Upper lobe of left lung (tissue), 4 donors: ENCODE results near the gene CCDC71L.

Source experiments
- CTCF ChIP-seq, 6 experiments: fragments of 450-650 bp in 4 of 6; fragments of 200-600 bp in 2 of 6; sonication (generic) in 2 of 6; IDR thresholded peaks; one replicate each; pipeline ENCODE4 v1.5.1; 2016 to 2019; ENCODE audit warnings: antibody characterized with exemption in 6 of 6
- EP300 ChIP-seq, 4 donors: sonication (generic); formaldehyde crosslinking; IDR thresholded peaks; one replicate each; pipeline ENCODE4 v1.5.1; 2017; ENCODE audit warnings: antibody characterized with exemption in 4 of 4, control low read depth in 2 of 4
- POLR2A ChIP-seq, 4 donors: fragments of 450-650 bp; IDR thresholded peaks; one replicate each; pipeline ENCODE4 v1.5.1; 2016 to 2017; ENCODE audit warnings: antibody characterized with exemption in 4 of 4, mild to moderate bottlenecking in 2 of 4
- POLR2AphosphoS5 ChIP-seq, 2 donors: sonication (generic); formaldehyde crosslinking; IDR thresholded peaks; one replicate each; pipeline ENCODE4 v1.5.1; 2017; ENCODE audit warnings: antibody characterized with exemption in 2 of 2

DNA sequence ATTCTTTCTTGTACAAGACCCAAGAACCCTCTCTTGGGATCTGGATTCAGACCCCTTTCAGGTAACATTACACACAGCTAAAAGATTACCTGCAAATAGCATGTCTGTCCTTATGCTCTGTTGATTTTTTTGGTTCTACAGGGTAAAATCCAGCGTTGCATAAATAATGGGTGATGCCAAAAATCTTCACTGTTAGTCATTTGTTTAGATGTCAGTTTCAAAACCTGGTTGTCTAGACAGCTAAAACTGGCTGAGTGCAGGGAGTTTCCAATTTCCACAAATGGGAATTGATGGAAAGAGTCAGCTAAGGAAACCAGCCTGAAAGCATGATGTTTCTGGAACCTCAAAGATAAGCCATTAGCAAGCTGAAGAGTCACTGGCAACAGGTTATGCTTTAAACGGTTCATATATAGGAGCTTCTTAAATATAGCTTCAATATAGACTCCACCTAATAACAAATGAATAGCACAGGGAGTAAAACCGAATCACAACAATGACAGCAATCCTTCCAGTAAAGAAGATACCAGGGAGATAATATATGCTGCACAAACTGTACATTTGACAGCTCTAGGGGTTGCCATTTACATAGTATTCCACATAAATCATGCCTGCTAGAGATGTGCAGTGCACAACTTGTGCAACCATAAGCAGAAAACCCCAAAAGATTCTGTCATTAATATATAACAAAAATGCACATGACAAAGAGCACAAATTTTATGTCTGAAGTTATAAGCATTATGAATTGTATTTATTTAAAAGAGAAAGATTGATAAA lies 20.4 kb downstream of the CCDC71L start:
- TF ChIP-seq CTCF (IDR thresholded peaks at IDR 0.05) (no peak), POLR2A (IDR thresholded peaks at IDR 0.05) (no peak), POLR2AphosphoS5 (IDR thresholded peaks at IDR 0.05) (no peak), EP300 (IDR thresholded peaks at IDR 0.05) (no peak)
